GM10248 (cell line): Measurements from ENCODE around the gene C11orf71.

Source experiments
- CTCF ChIA-PET: fragments of 300-600 bp; sonication (Branson Sonifier 250); formaldehyde crosslinking; extraction: SDS; loops from one replicate; lab custom pipeline; 2021; ENCODE audit warnings: antibody characterized with exemption; lab: Yijun Ruan, JAX
- POLR2A ChIA-PET: fragments of 350-650 bp; sonication (Branson Sonifier 250); formaldehyde crosslinking; extraction: SDS; loops from one replicate; lab custom pipeline; 2020; ENCODE audit warnings: antibody characterized with exemption; lab: Yijun Ruan, JAX
- DNase-seq: peaks from one replicate; pipeline ENCODE4 v3.0.0; 2012; ENCODE audit errors: extremely low spot score
- TF ChIP-seq, protein P1 (sequence below): IDR thresholded peaks from 2 replicates; pipeline ENCODE4 v1.5.1; 2012; ENCODE audit warnings: mild to moderate bottlenecking, low read depth; ENCODE audit errors: extremely low read depth, missing control alignments, control extremely low read depth

Gene C11orf71

DNA sequence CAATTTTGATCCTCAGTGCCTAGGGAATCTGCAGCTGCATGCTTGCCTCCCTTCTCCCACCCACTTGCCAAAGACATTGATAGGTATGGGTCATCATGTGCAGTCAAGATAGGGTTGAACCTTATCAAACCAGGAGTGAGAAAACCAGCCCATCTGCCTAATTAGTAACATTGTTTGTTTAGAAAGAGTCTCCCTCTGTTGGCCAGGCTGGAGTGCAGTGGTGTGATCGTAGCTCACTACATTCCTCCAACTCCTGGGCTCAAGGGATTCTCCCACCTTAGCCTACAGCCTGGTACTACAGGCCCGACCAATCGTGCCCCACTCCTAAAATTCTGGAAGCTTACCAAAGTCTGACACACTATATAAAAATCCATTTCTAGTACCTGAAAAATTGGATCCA, 4.6 kb downstream of the C11orf71 start:
- ChIA-PET POLR2A (no interaction called here), CTCF (interaction anchor here (0.7 to 1.5 kb wide), 2 partner anchors 11 to 17 kb away, joined by 4 read pairs; no protein-coding TSS in a partner anchor)
- DNase-seq, result no peak
- TF ChIP-seq, protein P1, sequence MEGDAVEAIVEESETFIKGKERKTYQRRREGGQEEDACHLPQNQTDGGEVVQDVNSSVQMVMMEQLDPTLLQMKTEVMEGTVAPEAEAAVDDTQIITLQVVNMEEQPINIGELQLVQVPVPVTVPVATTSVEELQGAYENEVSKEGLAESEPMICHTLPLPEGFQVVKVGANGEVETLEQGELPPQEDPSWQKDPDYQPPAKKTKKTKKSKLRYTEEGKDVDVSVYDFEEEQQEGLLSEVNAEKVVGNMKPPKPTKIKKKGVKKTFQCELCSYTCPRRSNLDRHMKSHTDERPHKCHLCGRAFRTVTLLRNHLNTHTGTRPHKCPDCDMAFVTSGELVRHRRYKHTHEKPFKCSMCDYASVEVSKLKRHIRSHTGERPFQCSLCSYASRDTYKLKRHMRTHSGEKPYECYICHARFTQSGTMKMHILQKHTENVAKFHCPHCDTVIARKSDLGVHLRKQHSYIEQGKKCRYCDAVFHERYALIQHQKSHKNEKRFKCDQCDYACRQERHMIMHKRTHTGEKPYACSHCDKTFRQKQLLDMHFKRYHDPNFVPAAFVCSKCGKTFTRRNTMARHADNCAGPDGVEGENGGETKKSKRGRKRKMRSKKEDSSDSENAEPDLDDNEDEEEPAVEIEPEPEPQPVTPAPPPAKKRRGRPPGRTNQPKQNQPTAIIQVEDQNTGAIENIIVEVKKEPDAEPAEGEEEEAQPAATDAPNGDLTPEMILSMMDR, result peak; percentile 21

DNA sequence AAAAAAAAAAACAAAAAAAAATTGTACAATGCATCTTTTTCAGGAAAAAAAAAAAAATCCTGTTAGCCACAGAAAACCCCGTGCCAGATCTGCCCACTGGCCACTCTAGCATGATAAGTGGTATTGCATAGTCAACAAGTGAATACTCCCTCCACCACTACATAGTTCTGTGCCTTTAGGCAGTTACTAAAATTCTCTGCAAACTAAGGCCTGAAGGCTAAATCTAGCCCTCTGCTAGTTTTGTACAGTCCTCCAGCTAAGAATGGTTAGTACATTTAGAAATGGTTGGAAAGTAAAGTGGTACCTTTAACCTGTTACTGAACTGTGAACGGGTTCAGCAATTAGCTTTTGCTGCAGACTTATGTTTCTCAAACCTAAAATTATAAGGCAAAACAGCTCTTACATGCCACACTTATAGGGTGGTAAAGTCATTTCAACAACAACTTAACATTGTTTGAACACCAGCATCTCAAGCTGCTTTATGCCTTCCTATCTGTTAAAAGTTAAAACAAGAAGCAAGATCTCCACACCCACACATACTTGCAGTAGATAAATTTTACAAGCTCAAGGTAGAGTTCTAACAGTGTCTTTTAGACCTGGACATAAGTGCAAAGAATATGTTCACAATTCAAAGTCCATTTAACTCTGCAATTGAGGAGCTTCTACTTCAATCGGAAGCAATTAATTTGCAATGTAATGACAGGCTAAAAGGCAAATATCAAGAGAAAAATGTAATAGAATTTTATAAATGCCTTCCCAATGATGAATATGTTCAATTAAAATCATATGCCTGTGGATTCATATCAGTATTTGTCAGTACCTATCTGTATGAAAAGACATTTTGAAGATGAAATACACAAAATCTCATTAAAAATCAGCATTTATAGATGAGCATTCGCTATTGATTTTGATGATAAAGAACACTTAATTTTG, 7.3 kb downstream of the C11orf71 start:
- ChIA-PET CTCF (interaction anchor here (0.7 kb wide), 1 partner anchor 12 kb away, joined by 3 read pairs; no protein-coding TSS in a partner anchor), POLR2A (interaction anchor here (0.6 to 0.7 kb wide), 2 partner anchors 26 to 998 kb away, joined by 5 to 6 read pairs; no protein-coding TSS in a partner anchor)
- DNase-seq, result no peak
- TF ChIP-seq, protein P1, result no peak

DNA sequence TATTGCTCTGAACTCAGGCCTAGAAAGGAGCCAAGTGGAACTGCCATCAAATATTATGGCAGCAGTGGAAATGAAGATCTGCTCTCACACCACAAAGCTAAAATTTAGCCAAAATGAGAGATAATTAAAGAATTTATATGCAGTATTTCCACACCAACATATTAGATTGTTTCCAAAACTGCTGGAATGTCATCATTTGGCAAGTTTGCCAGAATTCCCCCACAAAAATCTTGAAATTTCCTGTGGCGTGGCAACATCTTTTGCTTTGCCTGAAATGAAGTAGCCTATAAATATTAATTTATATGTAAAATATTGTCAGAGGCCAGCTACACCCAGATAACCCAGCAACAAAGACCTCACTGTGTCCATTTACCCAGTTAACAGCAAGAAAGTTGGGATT, 13.8 kb downstream of the C11orf71 start:
- ChIA-PET POLR2A (no interaction called here), CTCF (interaction anchor here (0.9 to 1.4 kb wide), 3 partner anchors 9 to 12 kb away, joined by 3 read pairs; no protein-coding TSS in a partner anchor)
- TF ChIP-seq, protein P1, result no peak
- DNase-seq, result no peak

DNA sequence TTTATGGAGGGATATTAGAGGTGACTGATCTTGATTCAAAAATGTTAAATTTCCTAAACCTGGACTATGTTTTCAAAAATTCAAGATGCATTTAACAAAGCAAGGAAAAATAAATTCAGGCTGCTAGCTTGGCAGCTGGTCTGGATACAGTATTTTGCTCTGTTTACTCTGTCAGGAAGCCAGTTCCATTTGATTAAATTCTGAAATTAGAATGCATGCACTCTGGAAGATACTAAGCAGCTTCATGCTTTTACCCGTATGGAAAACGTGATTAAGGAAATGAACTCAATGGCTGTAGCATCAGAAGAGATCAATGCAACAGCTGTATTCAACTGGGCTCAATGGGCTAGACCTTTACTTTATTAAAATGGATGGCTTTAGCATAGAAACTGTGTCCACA, 14.2 kb downstream of the C11orf71 start:
- TF ChIP-seq, protein P1, result no peak
- ChIA-PET CTCF (interaction anchor here (0.9 to 1.4 kb wide), 3 partner anchors 8 to 12 kb away, joined by 3 read pairs; no protein-coding TSS in a partner anchor), POLR2A (no interaction called here)
- no peak for DNase-seq

DNA sequence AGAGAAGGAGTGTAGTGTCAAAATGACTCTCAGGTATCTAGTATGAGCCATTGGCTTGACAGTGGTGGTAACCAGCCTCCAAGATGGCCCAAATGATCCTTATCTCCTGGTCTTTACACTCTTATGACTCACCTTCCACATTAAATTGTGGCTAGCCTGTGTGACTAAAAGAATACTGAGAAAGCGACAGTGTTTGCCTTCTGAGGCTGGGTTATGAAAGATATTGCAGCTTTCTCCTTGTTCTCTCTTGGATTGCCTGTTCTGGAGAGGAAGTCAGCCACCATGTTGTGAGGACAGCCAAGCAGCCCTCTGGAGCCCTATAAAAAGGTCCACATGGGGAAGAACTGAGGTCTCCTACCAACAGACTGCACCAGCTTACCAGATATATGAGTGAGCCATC, 15.8 kb downstream of the C11orf71 start:
- DNase-seq, result no peak
- ChIA-PET CTCF (interaction anchor here (1.4 kb wide), 1 partner anchor 12 kb away, joined by 4 read pairs; no protein-coding TSS in a partner anchor), POLR2A (no interaction called here)
- TF ChIP-seq, protein P1, result no peak

DNA sequence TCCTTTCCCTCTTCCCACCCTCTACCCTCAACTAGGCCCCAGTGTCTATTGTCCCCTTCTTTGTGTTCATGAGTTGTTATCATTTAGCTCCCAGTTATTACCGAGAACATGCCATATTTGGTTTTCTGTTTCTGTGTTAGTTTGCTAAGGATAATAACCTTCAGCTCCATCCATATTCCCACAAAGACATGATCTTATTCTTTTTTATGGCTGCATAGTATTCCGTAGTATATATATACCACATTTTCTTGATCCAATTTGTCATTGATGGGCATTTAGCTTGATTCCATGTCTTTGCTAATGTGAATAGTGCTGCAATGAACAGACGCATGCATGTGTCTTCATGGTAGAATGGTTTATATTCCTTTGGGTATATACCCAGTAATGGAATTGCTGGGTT, 17.8 kb downstream of the C11orf71 start:
- DNase-seq, result no peak
- CTCF ChIA-PET, result interaction anchor here (2.0 kb wide), 1 partner anchor 9 kb away, joined by 4 read pairs; no protein-coding TSS in a partner anchor
- TF ChIP-seq, protein P1, result no peak
- POLR2A ChIA-PET, result no interaction called here
